ENCODE measurements around the gene ESAM.

Gene ESAM, protein sequence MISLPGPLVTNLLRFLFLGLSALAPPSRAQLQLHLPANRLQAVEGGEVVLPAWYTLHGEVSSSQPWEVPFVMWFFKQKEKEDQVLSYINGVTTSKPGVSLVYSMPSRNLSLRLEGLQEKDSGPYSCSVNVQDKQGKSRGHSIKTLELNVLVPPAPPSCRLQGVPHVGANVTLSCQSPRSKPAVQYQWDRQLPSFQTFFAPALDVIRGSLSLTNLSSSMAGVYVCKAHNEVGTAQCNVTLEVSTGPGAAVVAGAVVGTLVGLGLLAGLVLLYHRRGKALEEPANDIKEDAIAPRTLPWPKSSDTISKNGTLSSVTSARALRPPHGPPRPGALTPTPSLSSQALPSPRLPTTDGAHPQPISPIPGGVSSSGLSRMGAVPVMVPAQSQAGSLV

DNA sequence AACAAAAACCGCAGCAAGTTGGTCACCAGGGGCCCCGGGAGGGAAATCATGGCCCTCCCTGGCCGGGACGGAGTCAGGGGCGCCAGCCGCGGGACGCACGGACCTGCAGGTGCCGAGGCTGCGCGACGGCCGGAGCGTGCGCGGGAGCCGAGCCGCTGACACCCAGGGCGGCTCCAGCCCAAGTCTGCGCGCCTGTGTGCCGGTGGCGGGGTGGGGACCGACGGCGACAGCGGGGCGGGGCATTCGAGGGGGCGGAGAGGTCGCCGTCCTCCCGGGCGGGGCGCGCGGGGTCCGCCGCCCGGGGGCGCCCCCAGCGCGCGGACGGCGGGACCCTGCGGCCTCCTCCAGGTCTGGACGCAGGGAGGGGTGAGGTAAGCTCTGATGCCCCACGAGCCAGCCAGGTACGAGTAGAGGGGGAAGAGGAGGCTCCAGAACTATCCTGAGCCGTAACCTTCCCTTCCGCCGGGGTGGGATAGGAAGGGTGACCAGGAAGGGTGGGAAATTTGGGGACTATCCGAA lies at the start of gene ESAM:
ESAM (minus strand) TSS at position 186 of the 519 bp plus-strand sequence; CDS start at position 50, 136 bp downstream.
- DNase-seq, result no peak

DNA sequence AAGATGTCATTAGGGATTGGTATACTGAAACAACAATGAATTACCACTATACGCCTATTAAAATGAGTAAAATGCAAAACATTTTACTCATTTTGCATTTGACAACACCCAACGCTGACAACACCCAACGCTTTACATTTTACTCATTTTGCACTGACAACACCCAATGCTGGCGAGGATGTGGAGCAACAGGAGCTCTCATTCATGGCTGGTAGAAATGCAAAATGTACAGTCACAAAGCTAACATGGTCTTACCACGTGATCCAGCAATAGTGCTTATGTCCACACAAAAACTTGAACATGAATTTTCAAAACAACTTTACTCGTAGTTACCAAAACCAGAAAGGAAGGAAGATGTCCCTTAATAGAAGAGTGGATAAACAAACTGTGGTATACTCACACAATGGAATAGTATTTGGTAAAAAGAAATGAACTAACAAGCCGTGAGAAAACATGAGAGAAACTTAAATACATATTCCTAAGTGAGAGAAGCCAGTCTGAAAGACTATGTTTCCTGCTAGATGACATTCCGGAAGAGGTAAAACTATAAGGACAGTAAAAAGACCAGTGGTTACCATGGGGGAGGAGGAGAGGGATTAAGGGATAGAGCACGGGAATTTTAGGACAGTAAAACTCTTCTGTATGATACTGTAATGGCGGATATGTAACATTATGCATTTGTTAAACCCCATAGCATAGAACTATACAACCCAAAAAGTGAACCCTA lies 49.5 kb upstream of the ESAM start:
- no peak for DNase-seq

GRCh38 chr11:124807660-124808270 lies 45.7 kb upstream of the ESAM start:
- no peak for DNase-seq

GRCh38 chr11:124807201-124807600 lies 45.1 kb upstream of the ESAM start:
- DNase-seq, result peak in 1 of 56 donors; percentile 30

GRCh38 chr11:124804884-124805283 lies 42.8 kb upstream of the ESAM start:
- no peak for DNase-seq

DNA sequence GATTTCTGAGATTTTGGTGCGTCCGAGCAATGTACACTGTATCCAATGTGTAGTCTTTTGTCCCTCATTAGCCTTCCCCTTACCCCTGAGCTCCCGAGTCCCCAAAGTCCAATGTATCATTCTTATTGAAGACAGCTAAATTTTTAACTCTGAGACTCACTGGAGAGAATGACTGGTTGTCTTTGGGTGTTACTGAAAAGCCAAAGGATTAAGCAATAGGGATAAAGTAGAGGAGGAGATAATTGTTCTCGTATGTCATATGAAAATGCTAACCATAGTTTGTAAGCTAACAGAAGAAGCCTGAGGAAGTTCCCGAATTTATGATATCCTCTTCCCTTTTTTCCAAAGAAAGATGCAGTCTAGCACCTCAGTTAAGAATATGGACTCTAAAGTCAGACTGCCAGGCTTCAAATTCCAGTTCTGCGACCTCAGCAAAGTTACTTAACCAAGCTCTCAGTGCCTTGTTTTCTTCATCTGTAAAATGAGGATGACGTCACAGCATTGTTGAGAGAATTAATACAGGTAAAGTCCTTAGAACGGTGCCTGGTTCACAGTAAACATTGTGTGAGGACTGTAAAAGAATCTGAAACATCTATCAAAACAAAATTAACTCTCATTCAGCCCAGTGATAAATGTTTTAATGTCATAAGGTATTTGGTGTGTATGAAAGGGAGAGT lies 39.7 kb upstream of the ESAM start:
- DNase-seq, result no peak

- peak in 2 of 56 donors; percentile 12 to 17 for DNase-seq
These were observed 38.9 kb upstream of the ESAM start for GRCh38 chr11:124801014-124801413.

- DNase-seq, result peak in 55 of 56 donors; percentile 35 to 95 (median 84)
These were observed 38.3 kb upstream of the ESAM start, which contains the start of gene MSANTD2 for GRCh38 chr11:124800226-124800929. TSS of gene MSANTD2 (minus strand) at chr11:124800406. CDS start at chr11:124800380, 26 bp downstream.

GRCh38 chr11:124799348-124800225 lies 37.5 kb upstream of the ESAM start:
- peak in 18 of 56 donors; percentile 9 to 55 (median 39) for DNase-seq

DNA sequence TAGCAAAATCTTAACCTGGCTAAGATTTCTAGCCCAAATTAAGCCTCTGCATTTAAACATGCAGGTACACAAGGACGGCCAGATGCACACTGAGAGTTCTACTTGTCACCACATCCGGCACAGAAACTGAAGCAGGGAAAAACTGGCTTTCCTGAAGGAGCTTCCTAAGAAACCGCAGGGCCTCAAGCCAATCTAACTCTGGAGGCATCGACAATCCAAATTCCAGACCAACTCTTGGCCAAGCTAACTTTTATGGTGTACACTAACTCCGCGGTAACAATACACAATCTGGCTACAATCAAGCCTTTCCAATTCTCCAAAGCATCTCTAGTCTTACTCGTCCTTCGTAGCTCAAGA lies 36.9 kb upstream of the ESAM start:
- DNase-seq, result no peak

DNA sequence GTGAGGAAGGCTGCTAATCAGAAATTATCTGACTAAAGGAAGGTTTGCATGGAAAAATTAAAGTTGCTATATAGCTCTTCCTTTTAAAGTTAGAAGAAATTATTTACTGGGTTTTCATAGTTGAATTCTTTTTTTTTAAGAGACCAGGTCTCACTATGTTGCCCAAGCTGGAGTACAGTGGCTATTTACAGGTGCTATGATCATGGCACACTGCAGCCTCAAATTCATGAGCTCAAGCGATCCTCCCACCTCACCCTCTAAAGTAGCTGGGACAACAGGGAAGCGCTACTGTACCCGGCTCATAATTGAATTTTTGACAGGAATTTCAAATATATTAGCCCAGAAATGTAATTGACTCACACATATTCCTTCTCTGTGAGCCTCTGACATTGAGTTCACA lies 34.2 kb upstream of the ESAM start:
- no peak for DNase-seq

- DNase-seq, result peak in 1 of 56 donors; percentile 5
These were observed 31.6 kb upstream of the ESAM start for GRCh38 chr11:124793466-124794278.

GRCh38 chr11:124791626-124792341 lies 29.7 kb upstream of the ESAM start:
- no peak for DNase-seq

DNA sequence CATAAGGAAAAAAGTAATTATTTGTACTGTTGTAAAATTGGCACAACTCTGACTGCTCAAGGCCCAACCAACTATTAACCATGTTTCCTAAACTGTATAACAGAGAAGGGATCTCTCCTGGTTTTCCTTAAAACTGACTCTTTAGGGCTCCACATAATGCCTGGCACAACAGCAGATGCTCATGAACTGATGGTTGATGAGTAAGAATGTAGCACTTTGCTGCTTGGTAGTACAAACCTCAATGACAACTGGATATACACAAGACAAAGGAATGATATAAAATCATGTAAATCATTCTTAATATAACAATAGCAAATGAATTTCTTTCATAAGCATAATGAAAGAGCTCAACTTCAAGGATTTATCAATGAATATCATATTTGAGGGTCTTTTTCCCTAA lies 26.4 kb upstream of the ESAM start:
- DNase-seq, result no peak

- DNase-seq, result no peak
These were observed 22.0 kb upstream of the ESAM start for GRCh38 chr11:124784051-124784450.

DNA sequence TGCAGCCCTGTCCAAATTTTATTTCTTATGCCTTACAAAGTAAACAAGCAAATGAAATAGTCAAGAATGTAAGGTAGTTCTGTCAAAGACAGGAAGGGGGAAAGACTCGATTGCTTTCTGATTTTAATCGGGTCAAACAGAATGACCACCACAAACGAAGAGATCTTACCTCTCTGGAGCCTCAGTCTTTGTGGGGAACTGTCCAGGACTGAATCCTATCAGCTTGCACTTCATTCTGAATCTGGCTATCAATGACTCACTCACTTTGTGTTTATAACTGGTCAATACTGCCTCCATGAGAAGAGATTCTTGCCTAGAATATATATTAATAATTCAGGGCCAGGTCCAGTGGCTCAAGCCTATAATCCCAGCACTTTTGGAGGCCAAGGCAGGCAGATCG lies 20.9 kb upstream of the ESAM start:
- no peak for DNase-seq

- DNase-seq, result no peak
These were observed 17.5 kb upstream of the ESAM start for GRCh38 chr11:124779568-124779967.

DNA sequence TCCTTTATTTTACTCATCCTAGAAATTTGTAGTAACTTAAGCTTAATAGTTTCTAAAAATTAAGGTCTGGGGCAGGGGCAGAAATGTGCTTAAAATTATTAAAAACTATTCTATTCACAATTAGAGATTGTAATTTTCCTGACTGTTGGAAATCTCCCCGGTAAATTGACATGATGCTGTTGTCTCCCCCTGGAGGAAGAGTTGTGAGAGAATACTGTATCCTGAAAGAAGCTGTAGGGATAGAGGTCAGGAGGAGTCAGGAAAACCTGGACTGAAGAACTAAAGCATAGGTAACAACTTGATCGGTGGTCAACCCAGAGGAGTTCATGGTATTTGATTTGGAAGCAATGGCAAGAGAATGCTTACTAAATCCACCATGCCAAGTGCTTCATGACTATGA lies 16.2 kb upstream of the ESAM start:
- DNase-seq, result no peak

Data from nucleus accumbens (tissue), 56 donors.